ENCODE measurements around the gene PCDHGA4. TPM values are rescaled to one million over a fixed set of nuclear protein-coding genes. Genes with fewer than 3 reads are reported as not detected.
A peak's percentile ranks its signal among the peaks of the same experiment; 100 is the strongest.

Gene PCDHGA4
- total and polyA plus RNA-seq, 4 donors: 0.35 to 7.0 (median 2.5) TPM

GRCh38 chr5:141359790-141360426, 5.1 kb downstream of the PCDHGA4 start, which contains the start of gene PCDHGB2:
Gene PCDHGB2 (plus strand): TSS chr5:141359994. CDS start chr5:141360136, 142 bp downstream.
- Histone ChIP-seq H3K9me3 (ENCODE audit: control insufficient read depth in 4 of 4, insufficient read depth in 3 of 4, low read length in 3 of 4) (peaks cover 11 to 55% (median 29%) of the 10 kb centered on the region in 4 donors), H3K4me1 (ENCODE audit: control insufficient read depth in 5 of 5, insufficient read depth in 5 of 5, low read length in 5 of 5) (peaks cover 0 to 2% (median 0%) of the 10 kb centered on the region in 5 donors), H3K9ac (ENCODE audit: insufficient read depth in 1 of 2, low read length in 2 of 2) (no peak within 1 kb of the TSS), H3K27me3 (ENCODE audit: control insufficient read depth in 3 of 3, insufficient read depth in 3 of 3, low read length in 2 of 3) (peaks cover 0 to 5% (median under 1%) of the 10 kb centered on the region in 3 donors), H3K27ac (ENCODE audit: low read depth in 1 of 2, low read length in 1 of 2) (no peak within 1 kb of the TSS), H3K36me3 (ENCODE audit: control insufficient read depth in 4 of 4, insufficient read depth in 4 of 4, low read length in 4 of 4) (peaks cover 0 to 3% (median 0%) of the 10 kb centered on the region in 4 donors), H3K4me3 (no peak within 1 kb of the TSS)
- no peak for TF ChIP-seq CTCF (IDR thresholded peaks at IDR 0.05; ENCODE audit: control extremely low read depth, extremely low read depth)
- ATAC-seq (ENCODE audit: insufficient read depth, low FRiP score) (no peak), DNase-seq (peak in 2 of 3 donors; percentile 43 to 44)
- WGBS, 2 donors: 18 to 20% methylated on average over 24 of the region's 24 CpGs

- TF ChIP-seq CTCF (IDR thresholded peaks at IDR 0.05; ENCODE audit: control extremely low read depth, extremely low read depth): no peak
- Histone ChIP-seq H3K27ac (ENCODE audit: low read depth in 1 of 2, low read length in 1 of 2) (no peak overlapping the region), H3K36me3 (ENCODE audit: control insufficient read depth in 4 of 4, insufficient read depth in 4 of 4, low read length in 4 of 4) (peaks cover 0 to 3% (median 0%) of the 10 kb centered on the region in 4 donors), H3K27me3 (ENCODE audit: control insufficient read depth in 3 of 3, insufficient read depth in 3 of 3, low read length in 2 of 3) (peaks cover 0 to 5% (median 3%) of the 10 kb centered on the region in 3 donors), H3K4me3 (no peak overlapping the region), H3K4me1 (ENCODE audit: control insufficient read depth in 5 of 5, insufficient read depth in 5 of 5, low read length in 5 of 5) (peaks cover 0 to 2% (median 0%) of the 10 kb centered on the region in 5 donors), H3K9me3 (ENCODE audit: control insufficient read depth in 4 of 4, insufficient read depth in 3 of 4, low read length in 3 of 4) (peaks cover 11 to 55% (median 33%) of the 10 kb centered on the region in 4 donors), H3K9ac (ENCODE audit: insufficient read depth in 1 of 2, low read length in 2 of 2) (no peak overlapping the region)
- ATAC-seq (ENCODE audit: insufficient read depth, low FRiP score): no peak
- no peak for DNase-seq
- 37 to 42% methylated on average over 15 of the region's 15 CpGs for WGBS, 2 donors
Observed at GRCh38 chr5:141360685-141361084, 5.9 kb downstream of the PCDHGA4 start.

GRCh38 chr5:141362719-141363118, 7.9 kb downstream of the PCDHGA4 start:
- Histone ChIP-seq H3K36me3 (ENCODE audit: control insufficient read depth in 4 of 4, insufficient read depth in 4 of 4, low read length in 4 of 4) (peaks cover 0 to 3% (median 0%) of the 10 kb centered on the region in 4 donors), H3K9me3 (ENCODE audit: control insufficient read depth in 4 of 4, insufficient read depth in 3 of 4, low read length in 3 of 4) (peaks cover 3 to 50% (median 26%) of the 10 kb centered on the region in 4 donors), H3K9ac (ENCODE audit: insufficient read depth in 1 of 2, low read length in 2 of 2) (no peak overlapping the region), H3K27me3 (ENCODE audit: control insufficient read depth in 3 of 3, insufficient read depth in 3 of 3, low read length in 2 of 3) (peaks cover 0 to 6% (median 5%) of the 10 kb centered on the region in 3 donors), H3K4me1 (ENCODE audit: control insufficient read depth in 5 of 5, insufficient read depth in 5 of 5, low read length in 5 of 5) (peaks cover 0 to 2% (median 0%) of the 10 kb centered on the region in 5 donors), H3K27ac (ENCODE audit: low read depth in 1 of 2, low read length in 1 of 2) (no peak overlapping the region), H3K4me3 (no peak overlapping the region)
- ATAC-seq (ENCODE audit: insufficient read depth, low FRiP score) (no peak), DNase-seq (no peak)
- TF ChIP-seq CTCF (IDR thresholded peaks at IDR 0.05; ENCODE audit: control extremely low read depth, extremely low read depth): no peak
